Cortex of kidney (tissue), 1 donor: Measurements from ENCODE around the gene SKP1.

Experiments used
- DNase-seq: peaks from one replicate; lab custom pipeline; 2025; lab: John Stamatoyannopoulos, UW

SKP1 gene

GRCh38 chr5:134113902-134114875 lies 62.6 kb downstream of the SKP1 start, which contains the start of gene TCF7:
TSS of gene TCF7 (plus strand) at chr5:134114681. CDS start at chr5:134114907, 226 bp downstream.
- DNase-seq: no peak

- DNase-seq: no peak
These were observed 63.3 kb downstream of the SKP1 start for GRCh38 chr5:134113363-134113889.

- no peak for DNase-seq
These were observed 63.9 kb downstream of the SKP1 start for GRCh38 chr5:134112726-134113362.

GRCh38 chr5:134111741-134112647 lies 64.8 kb downstream of the SKP1 start:
- no peak for DNase-seq

- DNase-seq: no peak
These were observed 66.4 kb downstream of the SKP1 start for GRCh38 chr5:134110382-134110781.

- DNase-seq: no peak
These were observed 69.0 kb downstream of the SKP1 start for GRCh38 chr5:134107779-134108178.

- DNase-seq: no peak
These were observed 69.6 kb downstream of the SKP1 start for GRCh38 chr5:134106991-134107701.

GRCh38 chr5:134103998-134104654 lies 72.6 kb downstream of the SKP1 start:
- no peak for DNase-seq

GRCh38 chr5:134103397-134103796 lies 73.4 kb downstream of the SKP1 start:
- DNase-seq: no peak

GRCh38 chr5:134101686-134102439 lies 74.9 kb downstream of the SKP1 start:
- no peak for DNase-seq

GRCh38 chr5:134100283-134101091 lies 76.3 kb downstream of the SKP1 start:
- no peak for DNase-seq

GRCh38 chr5:134099939-134100282 lies 76.8 kb downstream of the SKP1 start:
- DNase-seq: no peak

GRCh38 chr5:134099288-134099872 lies 77.4 kb downstream of the SKP1 start:
- DNase-seq: no peak
